Germinal center (tissue), 1 donor: Measurements from ENCODE around the gene LOXHD1.

Source experiments
- DNase-seq: peaks from one replicate; pipeline ENCODE4 v3.0.0; 2012; ENCODE audit warnings: mixed read lengths, low spot score

Gene LOXHD1

GRCh38 chr18:46625069-46625468 is 32.0 kb downstream of the LOXHD1 start:
- DNase-seq, result no peak

- no peak for DNase-seq
These were observed 32.9 kb downstream of the LOXHD1 start for GRCh38 chr18:46624127-46624526.

GRCh38 chr18:46623541-46623940 is 33.5 kb downstream of the LOXHD1 start:
- DNase-seq, result no peak

DNA sequence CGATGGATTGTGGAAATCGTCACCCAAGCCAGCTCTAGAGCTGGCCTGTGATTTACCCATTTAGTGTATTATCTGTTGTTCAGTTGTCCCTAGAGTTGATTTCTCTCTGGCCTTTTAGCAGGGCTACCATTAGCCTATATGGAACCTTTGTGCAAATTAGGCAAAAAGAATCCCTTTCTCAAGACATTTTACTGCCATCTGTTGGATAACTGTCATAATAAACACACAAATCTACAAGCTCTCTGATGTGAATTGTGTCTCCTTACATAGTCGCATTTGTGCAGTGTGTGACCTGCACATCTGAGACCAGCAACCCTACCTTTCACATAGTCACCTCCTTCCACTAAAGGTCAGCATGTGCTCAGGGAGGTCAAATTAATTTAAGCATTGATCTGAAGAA is 34.0 kb downstream of the LOXHD1 start:
- no peak for DNase-seq

DNA sequence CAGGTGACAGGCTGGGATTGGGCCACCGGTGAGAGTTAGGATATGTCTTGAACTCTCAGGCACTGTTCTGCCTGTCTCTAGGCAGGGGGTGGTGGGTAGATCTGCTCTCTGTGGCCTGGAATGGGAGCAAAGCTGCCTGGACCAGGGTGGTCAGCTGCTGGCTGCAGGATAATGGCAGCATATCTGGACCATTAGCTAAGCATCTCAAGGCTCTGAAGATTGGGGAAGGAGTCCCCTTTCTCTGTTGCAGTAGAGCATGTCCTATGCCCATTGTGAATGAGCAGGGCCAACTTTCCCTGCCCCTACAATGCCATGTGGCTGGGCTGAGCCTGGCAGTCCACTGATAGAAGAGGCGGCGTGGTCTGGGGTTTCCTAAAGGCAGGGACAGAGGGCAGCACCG is 34.6 kb downstream of the LOXHD1 start:
- no peak for DNase-seq

- DNase-seq, result no peak
These were observed 35.1 kb downstream of the LOXHD1 start for GRCh38 chr18:46621871-46622270.

DNA sequence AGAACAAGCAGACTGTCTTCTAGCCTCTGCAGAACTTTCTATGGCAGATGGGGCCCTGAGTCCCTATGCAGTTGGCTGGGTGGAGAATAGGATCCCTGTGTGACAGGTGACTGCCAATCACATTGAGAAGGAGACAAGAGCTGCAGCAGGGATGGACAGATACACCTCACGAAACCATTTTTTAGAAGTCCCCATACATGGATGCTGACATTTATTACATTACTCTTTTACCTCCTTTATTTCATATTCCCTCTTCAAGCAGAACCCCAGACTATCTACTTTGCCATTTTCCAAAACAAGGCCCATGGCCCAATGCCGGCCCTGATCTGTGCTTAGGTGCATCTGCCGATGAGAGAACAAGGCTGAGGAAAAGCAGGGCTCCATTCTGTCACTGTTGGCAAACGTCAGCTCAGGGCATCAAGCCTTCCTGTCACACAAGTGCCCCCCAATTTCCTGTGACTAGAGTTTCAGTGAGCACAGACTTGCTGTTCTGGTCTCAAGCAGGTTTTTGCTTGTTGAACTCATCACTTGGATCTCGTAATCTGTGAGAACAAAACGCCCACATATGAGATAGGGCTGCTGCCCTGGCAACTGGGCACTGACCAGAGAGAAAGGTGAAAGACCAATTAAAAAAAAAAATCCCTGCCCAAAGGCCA is 35.8 kb downstream of the LOXHD1 start:
- DNase-seq, result no peak

GRCh38 chr18:46619559-46619958 is 37.5 kb downstream of the LOXHD1 start:
- DNase-seq, result no peak

- DNase-seq, result no peak
These were observed 41.3 kb downstream of the LOXHD1 start for GRCh38 chr18:46615720-46616119.

- DNase-seq, result no peak
These were observed 48.0 kb downstream of the LOXHD1 start for GRCh38 chr18:46609048-46609447.

DNA sequence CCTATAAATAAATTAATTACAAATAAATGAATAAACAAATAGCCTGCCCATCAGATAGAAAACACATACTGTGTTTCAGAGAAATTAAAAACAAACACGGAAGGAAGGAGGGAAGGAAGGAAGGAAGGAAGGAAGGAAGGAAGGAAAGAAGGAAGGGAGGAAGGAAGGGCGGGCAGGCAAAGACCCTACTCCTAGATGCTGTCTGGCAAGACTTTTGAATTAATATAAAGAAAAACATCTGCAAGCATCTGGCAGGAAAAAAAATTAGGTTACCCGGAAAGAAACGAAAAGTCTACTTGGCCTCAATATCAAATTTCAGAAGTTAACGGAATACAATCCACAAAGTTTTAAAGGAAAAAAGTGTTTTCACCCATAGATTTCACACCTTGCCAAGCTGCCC is 49.1 kb downstream of the LOXHD1 start:
- DNase-seq, result no peak

- no peak for DNase-seq
These were observed 55.7 kb downstream of the LOXHD1 start for GRCh38 chr18:46601141-46601805.

- DNase-seq, result no peak
These were observed 60.9 kb downstream of the LOXHD1 start for GRCh38 chr18:46596119-46596518.

GRCh38 chr18:46591783-46592391 is 65.1 kb downstream of the LOXHD1 start:
- no peak for DNase-seq

DNA sequence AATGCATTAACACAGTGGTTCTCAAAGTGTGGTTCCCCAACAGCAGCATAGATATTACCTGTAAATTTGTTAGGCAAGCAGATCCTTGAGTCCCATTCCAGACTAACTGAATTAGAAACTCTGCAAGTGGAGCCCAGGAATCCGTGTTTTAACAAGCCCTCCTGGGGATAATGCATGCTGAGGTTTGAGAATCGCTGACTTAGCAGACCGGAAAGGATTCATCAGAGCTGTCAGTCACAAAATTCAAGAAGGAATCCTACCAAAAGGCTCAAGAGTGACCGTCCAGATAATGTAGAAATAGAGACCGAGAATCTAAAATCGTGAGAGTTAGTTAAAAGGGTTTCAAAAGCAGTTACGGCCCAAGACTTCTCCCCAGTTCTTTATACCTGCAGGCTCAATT is 66.9 kb downstream of the LOXHD1 start:
- no peak for DNase-seq

GRCh38 chr18:46588971-46589660 is 67.9 kb downstream of the LOXHD1 start:
- DNase-seq, result no peak

- DNase-seq, result no peak
These were observed 69.4 kb downstream of the LOXHD1 start for GRCh38 chr18:46587600-46587999.

DNA sequence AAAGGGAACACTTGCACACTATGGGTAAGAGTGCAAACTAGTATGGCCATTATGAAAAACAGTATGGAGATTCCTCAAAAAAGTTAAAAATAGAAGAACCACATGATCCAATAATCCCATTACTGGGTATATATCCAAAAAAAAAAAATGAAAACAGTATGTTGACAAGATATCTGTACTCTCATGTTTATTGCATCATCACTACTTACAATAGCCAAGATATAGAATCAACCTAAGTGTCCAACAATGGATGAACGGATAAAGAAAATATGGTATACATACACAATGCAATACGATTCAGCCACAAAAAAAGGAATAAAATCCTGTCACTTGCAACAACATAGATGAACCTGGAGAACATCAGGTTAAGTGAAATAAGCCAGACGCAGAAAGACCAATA is 73.3 kb downstream of the LOXHD1 start:
- DNase-seq, result no peak

DNA sequence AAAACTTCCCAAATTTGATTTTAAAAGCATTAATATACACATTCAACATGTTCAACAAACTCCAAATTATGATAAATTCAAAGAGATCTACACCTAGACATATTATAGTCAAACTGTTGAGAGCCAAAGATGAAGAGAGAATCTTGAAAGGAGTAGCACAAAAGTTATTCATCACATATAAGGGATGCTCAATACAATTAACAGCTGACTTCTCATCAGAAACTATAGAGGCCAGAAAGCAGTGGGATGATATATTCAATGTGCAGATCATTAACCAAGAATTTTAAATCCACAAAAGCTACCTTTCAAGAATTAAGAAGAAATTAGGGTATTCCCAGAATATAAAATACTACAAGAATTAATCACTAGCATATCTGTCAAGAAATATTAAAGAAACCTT is 75.4 kb downstream of the LOXHD1 start:
- no peak for DNase-seq

GRCh38 chr18:46578987-46579386 is 78.0 kb downstream of the LOXHD1 start:
- no peak for DNase-seq

DNA sequence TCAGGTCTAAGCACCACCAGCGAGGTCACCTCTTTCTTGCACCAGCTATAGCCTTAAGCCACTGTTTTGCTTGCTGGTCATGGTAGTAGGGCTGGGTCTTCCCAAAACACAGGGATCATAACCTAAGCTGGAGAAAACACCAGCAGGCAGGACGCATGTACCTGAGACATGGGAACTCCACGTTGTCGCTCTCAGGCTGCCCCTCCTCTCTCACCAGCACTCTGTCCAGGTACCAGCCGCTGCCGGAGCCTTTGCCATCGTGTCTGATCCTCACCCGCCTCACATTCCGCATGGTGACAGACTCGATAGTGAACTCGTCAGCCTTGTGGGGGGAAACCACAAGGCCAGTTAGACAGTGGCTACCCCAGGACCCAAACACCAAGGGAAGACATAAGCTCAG is 79.5 kb downstream of the LOXHD1 start:
- no peak for DNase-seq

DNA sequence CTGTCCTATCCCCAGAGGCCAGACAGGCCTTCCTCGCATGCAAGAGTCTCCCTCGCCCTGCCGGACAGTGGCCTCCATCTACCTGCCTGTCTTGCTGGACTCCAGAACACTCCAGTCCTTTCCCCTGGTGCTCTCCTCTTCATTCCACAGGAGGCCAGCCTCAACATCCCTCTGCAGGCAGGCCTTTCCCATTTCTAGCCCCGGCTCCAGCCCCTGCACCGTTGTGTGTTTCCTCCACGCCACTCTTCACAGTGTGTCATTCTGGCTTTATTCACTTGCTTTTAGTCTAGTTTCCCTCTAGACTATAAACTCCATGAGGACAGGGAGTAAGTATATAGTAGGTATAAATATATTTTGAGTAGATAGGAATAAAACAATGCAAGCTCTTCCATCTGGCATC is 81.2 kb downstream of the LOXHD1 start:
- DNase-seq, result no peak

- no peak for DNase-seq
These were observed 82.3 kb downstream of the LOXHD1 start for GRCh38 chr18:46574743-46575115.
